Measurements from ENCODE around the gene GMNN.
"Not testable (repeated sequence)": the region's sequence is repeated elsewhere in the genome, so short reads cannot be mapped to it uniquely, and the experiment has no call there.

Gene GMNN

GRCh38 chr6:24752917-24753492 lies 21.7 kb upstream of the GMNN start:
- Histone ChIP-seq H3K36me3 (ENCODE audit: insufficient read depth, low read length) (no peaks in the 10 kb centered on the region), H3K4me1 (ENCODE audit: insufficient read depth, low read length) (no peaks in the 10 kb centered on the region), H3K9me3 (ENCODE audit: control insufficient read depth, insufficient read depth, low read length) (peaks cover 7% of the 10 kb centered on the region; the same call in 1 of the 2 replicates), H3K9ac (ENCODE audit: low read depth, low read length) (no peak overlapping the region)

- Histone ChIP-seq H3K9ac (ENCODE audit: low read depth, low read length) (no peak overlapping the region), H3K4me1 (ENCODE audit: insufficient read depth, low read length) (no peaks in the 10 kb centered on the region), H3K9me3 (ENCODE audit: control insufficient read depth, insufficient read depth, low read length) (peaks cover 7% of the 10 kb centered on the region; the same call in 1 of the 2 replicates), H3K36me3 (ENCODE audit: insufficient read depth, low read length) (no peaks in the 10 kb centered on the region)
These were observed 21.2 kb upstream of the GMNN start for GRCh38 chr6:24753545-24753944.

GRCh38 chr6:24754378-24754777 lies 20.4 kb upstream of the GMNN start:
- H3K36me3 ChIP-seq (ENCODE audit: insufficient read depth, low read length); H3K4me1 ChIP-seq (ENCODE audit: insufficient read depth, low read length); H3K9me3 ChIP-seq (ENCODE audit: control insufficient read depth, insufficient read depth, low read length); H3K9ac ChIP-seq (ENCODE audit: low read depth, low read length): not testable (repeated sequence)

GRCh38 chr6:24755279-24755678 lies 19.5 kb upstream of the GMNN start:
- no peaks in the 10 kb centered on the region for H3K4me1 ChIP-seq (ENCODE audit: insufficient read depth, low read length)
- H3K36me3 ChIP-seq (ENCODE audit: insufficient read depth, low read length), result no peaks in the 10 kb centered on the region
- H3K9ac ChIP-seq (ENCODE audit: low read depth, low read length), result no peak overlapping the region
- H3K9me3 ChIP-seq (ENCODE audit: control insufficient read depth, insufficient read depth, low read length), result peaks cover 7% of the 10 kb centered on the region; the same call in 1 of the 2 replicates

GRCh38 chr6:24757611-24758010 lies 17.1 kb upstream of the GMNN start:
- H3K9me3 ChIP-seq (ENCODE audit: control insufficient read depth, insufficient read depth, low read length), result peaks cover 7% of the 10 kb centered on the region; the same call in 1 of the 2 replicates
- H3K36me3 ChIP-seq (ENCODE audit: insufficient read depth, low read length), result no peaks in the 10 kb centered on the region
- H3K9ac ChIP-seq (ENCODE audit: low read depth, low read length), result no peak overlapping the region
- H3K4me1 ChIP-seq (ENCODE audit: insufficient read depth, low read length), result no peaks in the 10 kb centered on the region

GRCh38 chr6:24759718-24760117 lies 15.0 kb upstream of the GMNN start:
- no peaks in the 10 kb centered on the region for H3K4me1 ChIP-seq (ENCODE audit: insufficient read depth, low read length)
- no peaks in the 10 kb centered on the region for H3K36me3 ChIP-seq (ENCODE audit: insufficient read depth, low read length)
- no peaks in the 10 kb centered on the region for H3K9me3 ChIP-seq (ENCODE audit: control insufficient read depth, insufficient read depth, low read length)
- H3K9ac ChIP-seq (ENCODE audit: low read depth, low read length), result no peak overlapping the region

GRCh38 chr6:24760210-24760609 lies 14.5 kb upstream of the GMNN start:
- Histone ChIP-seq H3K9me3 (ENCODE audit: control insufficient read depth, insufficient read depth, low read length) (no peaks in the 10 kb centered on the region), H3K4me1 (ENCODE audit: insufficient read depth, low read length) (no peaks in the 10 kb centered on the region), H3K9ac (ENCODE audit: low read depth, low read length) (no peak overlapping the region), H3K36me3 (ENCODE audit: insufficient read depth, low read length) (no peaks in the 10 kb centered on the region)

GRCh38 chr6:24761193-24761835 lies 13.4 kb upstream of the GMNN start:
- H3K4me1 ChIP-seq (ENCODE audit: insufficient read depth, low read length), result no peaks in the 10 kb centered on the region
- no peak overlapping the region for H3K9ac ChIP-seq (ENCODE audit: low read depth, low read length)
- no peaks in the 10 kb centered on the region for H3K36me3 ChIP-seq (ENCODE audit: insufficient read depth, low read length)
- H3K9me3 ChIP-seq (ENCODE audit: control insufficient read depth, insufficient read depth, low read length), result no peaks in the 10 kb centered on the region

GRCh38 chr6:24761851-24762250 lies 12.9 kb upstream of the GMNN start:
- H3K9ac ChIP-seq (ENCODE audit: low read depth, low read length), result no peak overlapping the region
- no peaks in the 10 kb centered on the region for H3K4me1 ChIP-seq (ENCODE audit: insufficient read depth, low read length)
- no peaks in the 10 kb centered on the region for H3K36me3 ChIP-seq (ENCODE audit: insufficient read depth, low read length)
- no peaks in the 10 kb centered on the region for H3K9me3 ChIP-seq (ENCODE audit: control insufficient read depth, insufficient read depth, low read length)

GRCh38 chr6:24763578-24763977 lies 11.2 kb upstream of the GMNN start:
- H3K9me3 ChIP-seq (ENCODE audit: control insufficient read depth, insufficient read depth, low read length), result no peaks in the 10 kb centered on the region
- no peak overlapping the region for H3K9ac ChIP-seq (ENCODE audit: low read depth, low read length)
- H3K4me1 ChIP-seq (ENCODE audit: insufficient read depth, low read length), result no peaks in the 10 kb centered on the region
- H3K36me3 ChIP-seq (ENCODE audit: insufficient read depth, low read length), result no peaks in the 10 kb centered on the region

GRCh38 chr6:24764833-24765828 lies 9.6 kb upstream of the GMNN start:
- not testable (repeated sequence) for H3K9me3 ChIP-seq (ENCODE audit: control insufficient read depth, insufficient read depth, low read length); H3K36me3 ChIP-seq (ENCODE audit: insufficient read depth, low read length); H3K9ac ChIP-seq (ENCODE audit: low read depth, low read length); H3K4me1 ChIP-seq (ENCODE audit: insufficient read depth, low read length)

- H3K9me3 ChIP-seq (ENCODE audit: control insufficient read depth, insufficient read depth, low read length); H3K36me3 ChIP-seq (ENCODE audit: insufficient read depth, low read length); H3K9ac ChIP-seq (ENCODE audit: low read depth, low read length); H3K4me1 ChIP-seq (ENCODE audit: insufficient read depth, low read length): not testable (repeated sequence)
These were observed 8.8 kb upstream of the GMNN start for GRCh38 chr6:24765968-24766367.

GRCh38 chr6:24766680-24767462 lies 7.9 kb upstream of the GMNN start:
- no peaks in the 10 kb centered on the region for H3K36me3 ChIP-seq (ENCODE audit: insufficient read depth, low read length)
- H3K9me3 ChIP-seq (ENCODE audit: control insufficient read depth, insufficient read depth, low read length), result no peaks in the 10 kb centered on the region
- H3K9ac ChIP-seq (ENCODE audit: low read depth, low read length), result no peak overlapping the region
- H3K4me1 ChIP-seq (ENCODE audit: insufficient read depth, low read length), result no peaks in the 10 kb centered on the region

- Histone ChIP-seq H3K9me3 (ENCODE audit: control insufficient read depth, insufficient read depth, low read length) (no peaks in the 10 kb centered on the region), H3K36me3 (ENCODE audit: insufficient read depth, low read length) (no peaks in the 10 kb centered on the region), H3K4me1 (ENCODE audit: insufficient read depth, low read length) (no peaks in the 10 kb centered on the region), H3K9ac (ENCODE audit: low read depth, low read length) (no peak overlapping the region)
These were observed 6.4 kb upstream of the GMNN start for GRCh38 chr6:24768361-24768760.
